ENCODE results near the gene KIF19. TPM values are rescaled to one million over a fixed set of nuclear protein-coding genes. Genes with fewer than 3 reads are reported as not detected.

Gene KIF19
- total RNA-seq, 1 donor, result not detected

GRCh38 chr17:74351552-74352210 is 25.7 kb downstream of the KIF19 start:
- DNase-seq (ENCODE audit: low read depth), result no peak
- TF ChIP-seq CTCF (IDR thresholded peaks at IDR 0.05; ENCODE audit: insufficient read depth, low read depth, low read length), result no peak

GRCh38 chr17:74353446-74354060 is 27.5 kb downstream of the KIF19 start:
- DNase-seq (ENCODE audit: low read depth), result no peak
- no peak overlapping the region for H3K4me3 ChIP-seq (ENCODE audit: low read depth, low read length)
- TF ChIP-seq CTCF (IDR thresholded peaks at IDR 0.05; ENCODE audit: insufficient read depth, low read depth, low read length), result no peak

More at GRCh38 chr17:74351552-74352210, 25.7 kb downstream of the KIF19 start:
- H3K4me3 ChIP-seq (ENCODE audit: low read depth, low read length), result no peak overlapping the region

- H3K4me3 ChIP-seq (ENCODE audit: low read depth, low read length), result no peak overlapping the region
- DNase-seq (ENCODE audit: low read depth), result no peak
- no peak for TF ChIP-seq CTCF (IDR thresholded peaks at IDR 0.05; ENCODE audit: insufficient read depth, low read depth, low read length)
These were observed 28.1 kb downstream of the KIF19 start for GRCh38 chr17:74354123-74354522.

GRCh38 chr17:74354561-74354960 is 28.5 kb downstream of the KIF19 start:
- TF ChIP-seq CTCF (IDR thresholded peaks at IDR 0.05; ENCODE audit: insufficient read depth, low read depth, low read length), result no peak
- no peak for DNase-seq (ENCODE audit: low read depth)
- H3K4me3 ChIP-seq (ENCODE audit: low read depth, low read length), result no peak overlapping the region

GRCh38 chr17:74355065-74355464 is 29.0 kb downstream of the KIF19 start:
- no peak overlapping the region for H3K4me3 ChIP-seq (ENCODE audit: low read depth, low read length)
- no peak for DNase-seq (ENCODE audit: low read depth)
- TF ChIP-seq CTCF (IDR thresholded peaks at IDR 0.05; ENCODE audit: insufficient read depth, low read depth, low read length), result no peak

- no peak for DNase-seq (ENCODE audit: low read depth)
- no peak overlapping the region for H3K4me3 ChIP-seq (ENCODE audit: low read depth, low read length)
- no peak for TF ChIP-seq CTCF (IDR thresholded peaks at IDR 0.05; ENCODE audit: insufficient read depth, low read depth, low read length)
These were observed 30.8 kb downstream of the KIF19 start for GRCh38 chr17:74356646-74357465.

Data from fibroblast of villous mesenchyme (primary cell).